ENCODE measurements around the gene KCTD7.

DNA sequence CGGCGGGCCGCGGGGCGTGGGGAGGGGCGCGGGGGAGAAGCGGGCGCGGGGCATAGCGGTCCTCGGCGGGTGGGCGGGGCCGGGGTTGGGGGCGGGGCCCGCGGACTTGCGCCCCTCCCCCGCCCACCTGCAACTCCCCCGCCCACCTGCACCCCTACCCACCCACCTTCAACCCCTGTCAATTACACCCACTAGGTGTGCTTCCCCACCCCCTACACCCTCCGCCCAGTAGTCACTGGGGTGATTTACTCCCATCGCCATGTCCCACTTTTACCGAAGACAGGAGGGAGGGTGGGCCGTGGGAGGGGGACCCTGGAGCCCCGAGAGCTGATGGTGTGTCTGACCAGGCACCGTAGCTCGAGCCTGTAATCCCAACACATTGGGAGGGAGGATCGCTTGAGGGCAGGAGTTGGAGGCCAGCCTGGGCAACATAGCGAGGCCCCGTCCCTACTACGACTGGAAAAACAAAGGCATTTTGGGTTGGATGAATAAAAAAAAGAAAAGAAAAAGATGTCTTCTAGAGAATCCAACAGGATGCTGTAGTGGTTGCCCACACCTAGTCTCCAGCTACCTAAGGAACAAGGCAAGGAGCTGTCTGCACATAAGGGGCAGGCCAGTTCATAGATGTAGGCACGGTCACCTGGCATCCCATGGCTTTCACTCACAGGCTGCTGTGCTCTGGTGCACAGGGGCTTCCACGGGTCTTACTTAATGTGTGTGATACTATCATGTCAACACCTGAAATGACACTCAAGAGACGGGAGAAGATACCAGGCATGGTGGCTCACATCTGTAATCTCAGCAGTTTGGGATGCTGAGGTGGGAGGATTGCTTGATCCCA is 761 bp downstream of the KCTD7 start:
- TF ChIP-seq, protein P1, sequence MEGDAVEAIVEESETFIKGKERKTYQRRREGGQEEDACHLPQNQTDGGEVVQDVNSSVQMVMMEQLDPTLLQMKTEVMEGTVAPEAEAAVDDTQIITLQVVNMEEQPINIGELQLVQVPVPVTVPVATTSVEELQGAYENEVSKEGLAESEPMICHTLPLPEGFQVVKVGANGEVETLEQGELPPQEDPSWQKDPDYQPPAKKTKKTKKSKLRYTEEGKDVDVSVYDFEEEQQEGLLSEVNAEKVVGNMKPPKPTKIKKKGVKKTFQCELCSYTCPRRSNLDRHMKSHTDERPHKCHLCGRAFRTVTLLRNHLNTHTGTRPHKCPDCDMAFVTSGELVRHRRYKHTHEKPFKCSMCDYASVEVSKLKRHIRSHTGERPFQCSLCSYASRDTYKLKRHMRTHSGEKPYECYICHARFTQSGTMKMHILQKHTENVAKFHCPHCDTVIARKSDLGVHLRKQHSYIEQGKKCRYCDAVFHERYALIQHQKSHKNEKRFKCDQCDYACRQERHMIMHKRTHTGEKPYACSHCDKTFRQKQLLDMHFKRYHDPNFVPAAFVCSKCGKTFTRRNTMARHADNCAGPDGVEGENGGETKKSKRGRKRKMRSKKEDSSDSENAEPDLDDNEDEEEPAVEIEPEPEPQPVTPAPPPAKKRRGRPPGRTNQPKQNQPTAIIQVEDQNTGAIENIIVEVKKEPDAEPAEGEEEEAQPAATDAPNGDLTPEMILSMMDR (IDR thresholded peaks at IDR 0.05): no peak
- no peak for TF ChIP-seq POLR2A (IDR thresholded peaks at IDR 0.05)
- TF ChIP-seq POLR2AphosphoS5 (IDR thresholded peaks at IDR 0.05): no peak

Data from sigmoid colon (tissue), 4 donors.